COLO829 (cell line): ENCODE data around the gene FHIT.
A peak's percentile ranks its signal among the peaks of the same experiment; 100 is the strongest.

ENCODE experiments used
- DNase-seq: peaks from one replicate; pipeline ENCODE4 v3.0.0; 2012; ENCODE audit warnings: low spot score

FHIT gene

GRCh38 chr3:60399861-60400845, 851.1 kb downstream of the FHIT start:
- DNase-seq: peak; percentile 51

- DNase-seq: no peak
These were observed 852.0 kb downstream of the FHIT start for GRCh38 chr3:60399292-60399691.

- DNase-seq: no peak
These were observed 856.0 kb downstream of the FHIT start for GRCh38 chr3:60395173-60395762.

GRCh38 chr3:60393946-60394345, 857.3 kb downstream of the FHIT start:
- DNase-seq: no peak

- DNase-seq: no peak
These were observed 858.8 kb downstream of the FHIT start for GRCh38 chr3:60392501-60392900.

- no peak for DNase-seq
These were observed 860.0 kb downstream of the FHIT start for GRCh38 chr3:60391292-60391691.

- no peak for DNase-seq
These were observed 862.5 kb downstream of the FHIT start for GRCh38 chr3:60388731-60389130.

- no peak for DNase-seq
These were observed 864.9 kb downstream of the FHIT start for GRCh38 chr3:60386306-60386705.

- no peak for DNase-seq
These were observed 866.9 kb downstream of the FHIT start for GRCh38 chr3:60384341-60384740.

GRCh38 chr3:60383345-60383744, 867.9 kb downstream of the FHIT start:
- no peak for DNase-seq

GRCh38 chr3:60366486-60366885, 884.8 kb downstream of the FHIT start:
- no peak for DNase-seq

- DNase-seq: no peak
These were observed 885.9 kb downstream of the FHIT start for GRCh38 chr3:60365360-60365759.

- DNase-seq: no peak
These were observed 886.8 kb downstream of the FHIT start for GRCh38 chr3:60364475-60364874.

- DNase-seq: no peak
These were observed 887.4 kb downstream of the FHIT start for GRCh38 chr3:60363817-60364216.

- no peak for DNase-seq
These were observed 895.4 kb downstream of the FHIT start for GRCh38 chr3:60355825-60356224.

- no peak for DNase-seq
These were observed 899.8 kb downstream of the FHIT start for GRCh38 chr3:60351481-60351880.

- DNase-seq: no peak
These were observed 906.9 kb downstream of the FHIT start for GRCh38 chr3:60344340-60344739.

GRCh38 chr3:60343831-60344230, 907.4 kb downstream of the FHIT start:
- DNase-seq: no peak

- DNase-seq: no peak
These were observed 911.9 kb downstream of the FHIT start for GRCh38 chr3:60339304-60339703.

- DNase-seq: no peak
These were observed 913.8 kb downstream of the FHIT start for GRCh38 chr3:60337421-60337820.

- DNase-seq: no peak
These were observed 915.2 kb downstream of the FHIT start for GRCh38 chr3:60336061-60336460.

- DNase-seq: no peak
These were observed 917.5 kb downstream of the FHIT start for GRCh38 chr3:60333710-60334109.

- no peak for DNase-seq
These were observed 921.1 kb downstream of the FHIT start for GRCh38 chr3:60330107-60330506.
